Heart left ventricle (tissue), 16 donors: ENCODE measurements around the gene FBXW8. TPM values are rescaled to one million over a fixed set of nuclear protein-coding genes. Genes with fewer than 3 reads are reported as not detected.

Source experiments
- ATAC-seq, 4 donors: fragments of 200-7000 bp; cut with Tn5 transposase; one replicate each; pipeline ENCODE4 v1.9.1; 2020 to 2022; ENCODE audit warnings: moderate library complexity in 4 of 4, mild to moderate bottlenecking in 3 of 4, moderate number of reproducible peaks in 1 of 4
- DNase-seq, 5 donors: peaks; one replicate each; pipeline ENCODE4 v3.0.0-alpha.2; 2020
- H3K27ac ChIP-seq, 12 donors: fragments of 200-600 bp; sonication (generic) in 4 of 12; one replicate each; pipeline versions ENCODE4 v1.5.0 to v1.8.0; 2016 to 2022; ENCODE audit warnings: mild to moderate bottlenecking in 2 of 12
- H3K27me3 ChIP-seq, 9 donors: fragments of 200-600 bp; sonication (generic) in 2 of 9; one replicate each; pipeline versions ENCODE4 v1.5.1 to v1.8.0; 2016 to 2022; ENCODE audit warnings: mild to moderate bottlenecking in 3 of 9
- H3K36me3 ChIP-seq, 9 donors: fragments of 200-600 bp; sonication (generic) in 2 of 9; one replicate each; pipeline versions ENCODE4 v1.5.0 to v1.8.0; 2018 to 2022; ENCODE audit warnings: mild to moderate bottlenecking in 2 of 9
- H3K4me1 ChIP-seq, 12 donors: fragments of 200-600 bp; sonication (generic) in 4 of 12; one replicate each; pipeline versions ENCODE4 v1.5.0 to v1.8.0; 2016 to 2022; ENCODE audit warnings: mild to moderate bottlenecking in 3 of 12
- H3K4me3 ChIP-seq, 12 donors: fragments of 200-600 bp; sonication (generic) in 4 of 12; one replicate each; pipeline versions ENCODE4 v1.5.0 to v1.8.0; 2017 to 2022; ENCODE audit warnings: mild to moderate bottlenecking in 9 of 12, moderate library complexity in 4 of 12
- H3K9me3 ChIP-seq, 12 donors: fragments of 200-600 bp; sonication (generic) in 4 of 12; one replicate each; pipeline versions ENCODE4 v1.5.0 to v1.8.0; 2016 to 2022; ENCODE audit warnings: mild to moderate bottlenecking in 1 of 12
- CTCF ChIP-seq, 12 donors: fragments of 200-600 bp; sonication (generic) in 4 of 12; IDR thresholded peaks; one replicate each; pipeline versions ENCODE4 v1.5.0 to v1.8.0; 2018 to 2022; ENCODE audit warnings: antibody characterized with exemption in 12 of 12, mild to moderate bottlenecking in 5 of 12
- POLR2A ChIP-seq, 2 donors: fragments of 450-650 bp; IDR thresholded peaks; one replicate each; pipeline ENCODE4 v1.6.1; 2017; ENCODE audit warnings: antibody characterized with exemption in 2 of 2, mild to moderate bottlenecking in 2 of 2, moderate library complexity in 2 of 2
- WGBS, 4 donors: extraction: QIAGEN DNeasy Blood & Tissue Kit in 2 of 4; methylation state at CpG; one replicate each; pipeline versions ENCODE4 v1.1.5 to v1.1.7; 2013 to 2018; 5-methylcytosine and 5-hydroxymethylcytosine counted together
- intact Hi-C, 10 donors: fragments of 100-400 bp; cut with DNase I; formaldehyde crosslinking; loops; one replicate each; pipeline versions ENCODE4 v1.11.1 to v1.14.2; 2022
- polyA plus RNA-seq, 2 donors: library from polyadenylated mRNA; stranded (reverse); fragments of 200-250 nt; gene quantifications; one replicate each; pipeline ENCODE4 v1.2.3, GENCODE V29; 2013
- total RNA-seq, 9 donors: library from RNA; depleted of rRNA in 2 of 9; stranded (reverse); fragments of >200 nt in 2 of 9; fragmentation: NEBNext Ultra II Directional in 3 of 9; extraction: Animal tissue kit (Norgen Biotek cat#: 25700) in 3 of 9; gene quantifications; one replicate each; pipeline versions ENCODE4 v1.1.0 to v1.2.4, GENCODE V29; 2016 to 2023
- donor health status: ischemic (EF 13 %, LVEDD 7.1; RV severe dilation, severe dysfunction).
- donor health status: healthy with polysubstance abuse.
- donor health status: DM: no; HTN: yes; CAD: no.
- donor health status: DM: no; HTN: no; CAD: no.
- donor health status: ischemic (EF 25% LVEDD 6.9; RV normal size, moderate dysfunction).
- donor health status: ischemic (EF 25% LVEDD 5.7; RV mildly dilated, moderate dysfunction).
- donor health status: healthy.
- donor health status: DM: yes; HTN: yes; CAD: no.
- donor health status: ischemic (EF 35%, LVEDD 5.7; RV mildly dilated, moderate dysfunction).
- donor health status: nonischemic (EF 11% LVEDD 7.7; RV severe dilation, severe dysfunction).
- donor health status: DM: yes; HTN: yes; CAD: no.
- donor health status: PGD.
- donor health status: ischemic (EF 29% LVEDD 5.4; RV normal size, mild dysfunction).
- donor health status: nonischemic (EF 23%, LVEDD 6.1; RV moderate dilation, normal function).

FBXW8 gene
- total and polyA plus RNA-seq, 11 donors = 2.4 to 9.7 (median 7.0) TPM

- peak in 2 of 4 donors; percentile 21 to 52 for ATAC-seq
Observed at GRCh38 chr12:116945886-116946550, 35.3 kb downstream of the FBXW8 start.

GRCh38 chr12:116948298-116948697 lies 37.5 kb downstream of the FBXW8 start:
- ATAC-seq (no peak), DNase-seq (no peak)
- Histone ChIP-seq H3K36me3 (peaks cover 0 to 72% (median 46%) of the 10 kb centered on the region in 9 donors), H3K9me3 (peaks cover 0 to 11% (median 5%) of the 10 kb centered on the region in 12 donors), H3K27ac (no peak overlapping the region), H3K27me3 (no peaks in the 10 kb centered on the region), H3K4me3 (no peak overlapping the region), H3K4me1 (peaks cover 0 to 26% (median 4%) of the 10 kb centered on the region in 12 donors)
- TF ChIP-seq CTCF (IDR thresholded peaks at IDR 0.05) (no peak), POLR2A (IDR thresholded peaks at IDR 0.05) (no peak)
- intact Hi-C loops = no loop called here
- whole genome bisulfite sequencing, 4 donors = 63 to 80% (median 71%) methylated on average over 2 of the region's 2 CpGs

More at GRCh38 chr12:116945886-116946550, 35.3 kb downstream of the FBXW8 start:
- TF ChIP-seq CTCF (IDR thresholded peaks at IDR 0.05) (no peak), POLR2A (IDR thresholded peaks at IDR 0.05) (no peak)
- H3K27ac ChIP-seq = no peak overlapping the region
- H3K4me1 ChIP-seq = peaks cover 0 to 26% (median 4%) of the 10 kb centered on the region in 12 donors
- H3K36me3 ChIP-seq = peaks cover 0 to 58% (median 40%) of the 10 kb centered on the region in 9 donors
- 73 to 85% (median 79%) methylated on average over 9 of the region's 9 CpGs for WGBS, 4 donors
- no peak overlapping the region for H3K4me3 ChIP-seq
- no peaks in the 10 kb centered on the region for H3K27me3 ChIP-seq
- H3K9me3 ChIP-seq = peaks cover 0 to 29% (median 9%) of the 10 kb centered on the region in 12 donors
- DNase-seq = no peak
- intact Hi-C loops = no loop called here

- no peak for DNase-seq
- H3K4me1 ChIP-seq = peaks cover 0 to 24% (median 13%) of the 10 kb centered on the region in 12 donors
- H3K27ac ChIP-seq = no peak overlapping the region
- TF ChIP-seq POLR2A (IDR thresholded peaks at IDR 0.05) (no peak), CTCF (IDR thresholded peaks at IDR 0.05) (no peak)
- ATAC-seq = no peak
- WGBS, 4 donors = 90 to 94% (median 92%) methylated on average over 15 of the region's 15 CpGs
- H3K27me3 ChIP-seq = no peaks in the 10 kb centered on the region
- H3K36me3 ChIP-seq = peaks cover 0 to 66% (median 43%) of the 10 kb centered on the region in 9 donors
- H3K4me3 ChIP-seq = no peak overlapping the region
- intact Hi-C loops = no loop called here
- no peaks in the 10 kb centered on the region for H3K9me3 ChIP-seq
Observed at GRCh38 chr12:116950628-116951325, 40.0 kb downstream of the FBXW8 start.

- intact Hi-C loops = no loop called here
- H3K27ac ChIP-seq = peak overlapping the region in 4 of 12 donors; percentile 7 to 41 (median 10)
- H3K9me3 ChIP-seq = no peaks in the 10 kb centered on the region
- H3K36me3 ChIP-seq = peaks cover 0 to 26% (median 15%) of the 10 kb centered on the region in 9 donors
- peaks cover 0 to 34% (median 19%) of the 10 kb centered on the region in 12 donors for H3K4me1 ChIP-seq
- H3K4me3 ChIP-seq = no peak overlapping the region
- no peak for TF ChIP-seq POLR2A (IDR thresholded peaks at IDR 0.05)
- no peak for TF ChIP-seq CTCF (IDR thresholded peaks at IDR 0.05)
- DNase-seq = peak in 4 of 5 donors; percentile 29 to 66 (median 37)
- no peaks in the 10 kb centered on the region for H3K27me3 ChIP-seq
- ATAC-seq = peak in 3 of 4 donors; percentile 52 to 75 (median 65)
- WGBS, 4 donors = 39 to 45% (median 42%) methylated on average over 13 of the region's 13 CpGs
Observed at GRCh38 chr12:116954710-116955381, 44.1 kb downstream of the FBXW8 start.
